HepG2 (cell line): Measurements from ENCODE around the gene EVA1A. TPM values are rescaled to one million over a fixed set of nuclear protein-coding genes. Genes with fewer than 3 reads are reported as not detected.

Source experiments
- EHMT2 ChIP-seq: fragments of 200-600 bp; sonication (generic); IDR thresholded peaks from 2 replicates; pipeline ENCODE4 v1.7.0; 2017; ENCODE audit warnings: antibody characterized with exemption, low read depth, low read length, borderline replicate concordance
- GABPB1 ChIP-seq: IDR thresholded peaks from 2 replicates; pipeline ENCODE4 v1.6.1; 2016; ENCODE audit warnings: mild to moderate bottlenecking, missing genetic modification reagents, moderate library complexity, missing compliant biosample characterization
- HNRNPL ChIP-seq: fragments of 200-400 bp; formaldehyde crosslinking; IDR thresholded peaks from 2 replicates; pipeline ENCODE4 v1.6.1; 2017; ENCODE audit warnings: mild to moderate bottlenecking, low read depth, low read length
- IRF2 ChIP-seq: IDR thresholded peaks from 2 replicates; pipeline ENCODE4 v1.6.1; 2018; ENCODE audit warnings: missing genetic modification reagents, missing compliant biosample characterization
- NCOA1 ChIP-seq: sonication (generic); formaldehyde crosslinking; IDR thresholded peaks from 2 replicates; pipeline ENCODE4 v1.9.0; 2021; ENCODE audit warnings: missing genetic modification reagents
- NONO ChIP-seq, 2 experiments: fragments of 450-650 bp in 1 of 2; sonication (generic) in 1 of 2; formaldehyde crosslinking in 1 of 2; IDR thresholded peaks in 1 of 2; conservative IDR thresholded peaks in 1 of 2; 2 replicates each; pipeline versions ENCODE4 v1.6.1 to v1.8.0; 2017 to 2022; ENCODE audit warnings: mild to moderate bottlenecking in 1 of 2, missing genetic modification reagents in 1 of 2, moderate library complexity in 1 of 2
- RBFOX2 ChIP-seq: fragments of 200-400 bp; formaldehyde crosslinking; IDR thresholded peaks from 2 replicates; pipeline ENCODE4 v1.6.1; 2017; ENCODE audit warnings: low read depth, mild to moderate bottlenecking, low read length
- ZNF569 ChIP-seq: sonication (generic); formaldehyde crosslinking; IDR thresholded peaks from 2 replicates; pipeline ENCODE4 v1.5.0; 2020; ENCODE audit warnings: mild to moderate bottlenecking, missing genetic modification reagents, moderate library complexity, borderline replicate concordance
- ZNF75D ChIP-seq: sonication (generic); formaldehyde crosslinking; IDR thresholded peaks from 2 replicates; pipeline ENCODE4 v1.8.1; 2023; ENCODE audit warnings: missing genetic modification reagents, mild to moderate bottlenecking, borderline replicate concordance
- ZNF83 ChIP-seq: sonication (generic); formaldehyde crosslinking; IDR thresholded peaks from 2 replicates; pipeline ENCODE4 v1.4.0; 2020; ENCODE audit warnings: missing genetic modification reagents, mild to moderate bottlenecking, borderline replicate concordance
- ZNF883 ChIP-seq: sonication (generic); formaldehyde crosslinking; IDR thresholded peaks from 2 replicates; pipeline ENCODE4 v1.5.1; 2020; ENCODE audit warnings: mild to moderate bottlenecking, missing genetic modification reagents; ENCODE audit errors: not compliant biosample characterization
- ZSCAN9 ChIP-seq: IDR thresholded peaks from 2 replicates; pipeline ENCODE4 v1.6.1; 2016; ENCODE audit warnings: borderline replicate concordance
- polyA plus RNA-seq, 8 experiments: library from polyadenylated mRNA; depleted of rRNA in 3 of 8; stranded (reverse) in 7 of 8; unstranded in 1 of 8; fragments of >200 nt; fragmentation: Illumina TruSeq in 4 of 8; extraction: Trizol in 4 of 8; gene quantifications; 2 replicates each; pipeline versions ENCODE4 v1.2.1 to v1.2.3, GENCODE V29; 2011 to 2016; ENCODE audit warnings: low read depth in 4 of 8, missing spikeins in 1 of 8, mixed read lengths in 1 of 8; ENCODE audit not compliant: insufficient read depth in 1 of 8
- total RNA-seq, 5 experiments: library from RNA; depleted of rRNA; stranded (reverse); fragments of >200 nt; fragmentation: Illumina TruSeq; extraction: Trizol; gene quantifications; 2 replicates each; pipeline ENCODE4 v1.2.3, GENCODE V29; 2016; ENCODE audit warnings: low read depth in 1 of 5
- TF ChIP-seq, protein P1 (sequence below): sonication (generic); formaldehyde crosslinking; conservative IDR thresholded peaks from 2 replicates; pipeline ENCODE4 v1.4.0; 2020; ENCODE audit warnings: missing genetic modification reagents
- TF ChIP-seq, protein P2 (sequence below): conservative IDR thresholded peaks from 2 replicates; pipeline ENCODE4 v1.6.1; 2018; ENCODE audit warnings: missing genetic modification reagents

Gene EVA1A
- total and polyA plus RNA-seq, 2 of the 13 experiments (the other 11 are each of a cell fraction or from before 2014, with no cell fraction given), result 57.5 to 57.8 TPM

DNA sequence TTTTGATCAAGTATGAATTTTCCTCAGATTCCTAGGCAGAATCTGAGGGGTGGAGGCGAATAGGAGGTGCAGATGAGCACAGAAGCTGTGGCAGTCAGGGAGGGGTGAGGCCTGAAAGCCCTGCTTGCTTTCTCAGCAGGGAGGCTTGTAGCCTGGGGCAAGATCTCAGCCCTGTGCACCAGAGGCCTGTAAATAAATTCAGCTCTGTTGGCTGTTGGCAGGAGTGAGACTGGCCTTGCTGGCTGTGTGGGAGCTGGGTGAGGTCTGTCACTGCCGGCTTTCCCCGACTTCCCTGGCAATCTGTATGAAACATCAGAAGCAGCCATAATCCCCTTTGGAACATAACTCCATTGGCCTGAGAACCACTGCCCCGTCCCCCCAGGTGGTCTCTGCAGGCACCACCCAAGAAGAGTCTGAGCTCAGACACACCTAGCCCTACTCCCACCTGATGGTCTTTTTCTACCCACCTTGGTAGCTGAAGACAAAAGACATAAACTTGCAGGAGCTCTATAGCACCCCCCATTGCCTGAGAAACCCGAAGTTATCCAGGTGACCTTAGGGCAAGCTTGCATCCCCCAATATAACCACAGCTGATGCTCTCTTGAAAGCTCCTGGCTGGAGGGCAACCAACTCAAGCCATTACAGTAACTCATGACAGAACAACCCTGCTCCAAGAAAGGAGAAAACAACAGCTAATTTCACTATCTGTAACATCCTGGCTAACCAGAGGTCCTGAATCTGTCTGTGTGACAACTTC, 32.3 kb downstream of the EVA1A start (continued):
- TF ChIP-seq ZNF75D (CRISPR knock-in tag) (no peak), ZNF83 (no peak), NCOA1 (no peak), EHMT2 (no peak), ZNF883 (CRISPR knock-in tag) (no peak), ZSCAN9 (CRISPR knock-in tag) (0 out of 2 replicates have a peak, but pooled peaks have one; percentile 28), NONO (IDR thresholded peaks at IDR 0.05) (no peak), NONO (CRISPR knock-in tag; conservative IDR thresholded peaks at IDR 0.05) (no peak), IRF2 (CRISPR knock-in tag) (0 out of 2 replicates have a peak, but pooled peaks have one; percentile 0), RBFOX2 (peak; percentile 62), HNRNPL (0 out of 2 replicates have a peak, but pooled peaks have one; percentile 24), ZNF569 (CRISPR knock-in tag) (no peak), GABPB1 (CRISPR knock-in tag) (no peak)
- TF ChIP-seq, protein P1, sequence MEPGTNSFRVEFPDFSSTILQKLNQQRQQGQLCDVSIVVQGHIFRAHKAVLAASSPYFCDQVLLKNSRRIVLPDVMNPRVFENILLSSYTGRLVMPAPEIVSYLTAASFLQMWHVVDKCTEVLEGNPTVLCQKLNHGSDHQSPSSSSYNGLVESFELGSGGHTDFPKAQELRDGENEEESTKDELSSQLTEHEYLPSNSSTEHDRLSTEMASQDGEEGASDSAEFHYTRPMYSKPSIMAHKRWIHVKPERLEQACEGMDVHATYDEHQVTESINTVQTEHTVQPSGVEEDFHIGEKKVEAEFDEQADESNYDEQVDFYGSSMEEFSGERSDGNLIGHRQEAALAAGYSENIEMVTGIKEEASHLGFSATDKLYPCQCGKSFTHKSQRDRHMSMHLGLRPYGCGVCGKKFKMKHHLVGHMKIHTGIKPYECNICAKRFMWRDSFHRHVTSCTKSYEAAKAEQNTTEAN, result no peak
- TF ChIP-seq, protein P2, sequence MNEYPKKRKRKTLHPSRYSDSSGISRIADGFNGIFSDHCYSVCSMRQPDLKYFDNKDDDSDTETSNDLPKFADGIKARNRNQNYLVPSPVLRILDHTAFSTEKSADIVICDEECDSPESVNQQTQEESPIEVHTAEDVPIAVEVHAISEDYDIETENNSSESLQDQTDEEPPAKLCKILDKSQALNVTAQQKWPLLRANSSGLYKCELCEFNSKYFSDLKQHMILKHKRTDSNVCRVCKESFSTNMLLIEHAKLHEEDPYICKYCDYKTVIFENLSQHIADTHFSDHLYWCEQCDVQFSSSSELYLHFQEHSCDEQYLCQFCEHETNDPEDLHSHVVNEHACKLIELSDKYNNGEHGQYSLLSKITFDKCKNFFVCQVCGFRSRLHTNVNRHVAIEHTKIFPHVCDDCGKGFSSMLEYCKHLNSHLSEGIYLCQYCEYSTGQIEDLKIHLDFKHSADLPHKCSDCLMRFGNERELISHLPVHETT, result no peak
